Keratinocyte (primary cell): ENCODE measurements around the gene NOD2. TPM values are rescaled to one million over a fixed set of nuclear protein-coding genes. Genes with fewer than 3 reads are reported as not detected.

ENCODE experiments used
- DNase-seq: peaks from one replicate; pipeline ENCODE4 v3.0.0-alpha.2; 2011; ENCODE audit warnings: low read depth, missing footprints, low spot score
- FAIRE-seq: peaks from 2 replicates; lab custom pipeline; 2011; peaks lifted over from hg19 to GRCh38; lab: Jason Lieb, UNC
- H2AFZ ChIP-seq: 2 replicates; pipeline ENCODE4 v1.6.0; 2012; ENCODE audit warnings: low read length, control low read depth, inconsistent platforms; ENCODE audit not compliant: control insufficient read depth
- H3K27ac ChIP-seq: 2 replicates; pipeline ENCODE4 v1.5.1; 2011; ENCODE audit warnings: low read length; ENCODE audit not compliant: control insufficient read depth, insufficient read depth
- H3K27me3 ChIP-seq: 3 replicates; pipeline ENCODE4 v1.6.0; 2011; ENCODE audit warnings: low read length; ENCODE audit not compliant: control insufficient read depth, insufficient read depth; ENCODE audit errors: extremely low read depth
- H3K36me3 ChIP-seq, 2 experiments: 2 replicates in 1 of 2; 3 replicates in 1 of 2; pipeline ENCODE4 v1.5.1; 2011; ENCODE audit warnings: low read length in 2 of 2, mild to moderate bottlenecking in 1 of 2; ENCODE audit not compliant: control insufficient read depth in 2 of 2, insufficient read depth in 2 of 2; ENCODE audit errors: extremely low read depth in 1 of 2
- H3K4me1 ChIP-seq: 3 replicates; pipeline ENCODE4 v1.5.1; 2011; ENCODE audit warnings: low read length; ENCODE audit not compliant: control insufficient read depth, insufficient read depth; ENCODE audit errors: extremely low read depth
- H3K4me2 ChIP-seq: 3 replicates; pipeline ENCODE4 v1.6.0; 2011; ENCODE audit warnings: low read depth, low read length; ENCODE audit not compliant: control insufficient read depth, insufficient read depth; ENCODE audit errors: extremely low read depth
- H3K4me3 ChIP-seq, 3 experiments: fragments of 200-600 bp in 1 of 3; sonication (generic) in 1 of 3; 2 replicates in 2 of 3; 3 replicates in 1 of 3; pipeline ENCODE4 v1.5.1; 2011 to 2016; ENCODE audit warnings: low read length in 3 of 3, mild to moderate bottlenecking in 3 of 3, control low read depth in 2 of 3, inconsistent platforms in 1 of 3, low read depth in 1 of 3, mixed read lengths in 1 of 3, mixed run types in 1 of 3, moderate library complexity in 1 of 3; ENCODE audit not compliant: control insufficient read depth in 2 of 3, insufficient read depth in 2 of 3; ENCODE audit errors: extremely low read depth in 1 of 3
- H3K79me2 ChIP-seq: 2 replicates; pipeline ENCODE4 v1.6.0; 2012; ENCODE audit warnings: low read length; ENCODE audit not compliant: control insufficient read depth, insufficient read depth
- H3K9ac ChIP-seq: 3 replicates; pipeline ENCODE4 v1.6.0; 2011; ENCODE audit warnings: low read length; ENCODE audit not compliant: control insufficient read depth, insufficient read depth; ENCODE audit errors: extremely low read depth
- H3K9me1 ChIP-seq: 3 replicates; pipeline ENCODE4 v1.6.0; 2011; ENCODE audit warnings: low read length; ENCODE audit not compliant: control insufficient read depth, insufficient read depth; ENCODE audit errors: extremely low read depth
- H3K9me3 ChIP-seq: 2 replicates; pipeline ENCODE4 v1.5.1; 2012; ENCODE audit warnings: low read depth, low read length; ENCODE audit not compliant: control insufficient read depth
- H4K20me1 ChIP-seq: 3 replicates; pipeline ENCODE4 v1.6.0; 2011; ENCODE audit warnings: low read length; ENCODE audit not compliant: control insufficient read depth, insufficient read depth; ENCODE audit errors: extremely low read depth
- CTCF ChIP-seq, 3 experiments: IDR thresholded peaks in 1 of 3; conservative IDR thresholded peaks in 1 of 3; optimal IDR thresholded peaks in 1 of 3; 2 replicates in 2 of 3; 3 replicates in 1 of 3; pipeline versions ENCODE3 to v1.5.1; 2011; ENCODE audit warnings: low read length in 3 of 3, mild to moderate bottlenecking in 3 of 3, moderate library complexity in 2 of 3, control low read depth in 1 of 3, inconsistent platforms in 1 of 3; ENCODE audit not compliant: insufficient read depth in 2 of 3; ENCODE audit errors: extremely low read depth in 1 of 3
- EZH2 ChIP-seq: IDR thresholded peaks from one replicate; pipeline ENCODE4 v1.6.1; 2012; ENCODE audit warnings: inconsistent platforms, mild to moderate bottlenecking, low read length, moderate library complexity
- dilution Hi-C: fragments of 300-500 bp; cut with MboI; formaldehyde crosslinking; loops from one replicate; pipeline ENCODE4 v1.7.0; 2020; ENCODE audit warnings: low sequenced_read_pairs; ENCODE audit not compliant: extremely low pct_ligation_motif_present
- polyA plus RNA-seq, 5 experiments: library from polyadenylated mRNA; depleted of rRNA in 3 of 5; stranded (reverse) in 3 of 5; stranded (forward) in 1 of 5; unstranded in 1 of 5; fragments of >200 nt; gene quantifications; 1 replicate in 1 of 5; 2 replicates in 3 of 5; 3 replicates in 1 of 5; pipeline versions ENCODE4 v1.2.1 to v1.2.3, GENCODE V29; 2011 to 2012; ENCODE audit warnings: missing spikeins in 2 of 5, low read depth in 1 of 5, low replicate concordance in 1 of 5

NOD2 gene
- polyA plus RNA-seq, 1 donor (not counting 4 experiments of a cell fraction or from before 2014, with no cell fraction given) = 0.80 TPM

GRCh38 chr16:50652836-50653425, 40.5 kb upstream of the NOD2 start:
- no peak for FAIRE-seq
- TF ChIP-seq EZH2 (no peak), CTCF (optimal IDR thresholded peaks at IDR 0.05 in 1 of 3, IDR thresholded peaks at IDR 0.05 in 1 of 3, conservative IDR thresholded peaks at IDR 0.05 in 1 of 3; ENCODE audit: extremely low read depth in 1 of 3, insufficient read depth in 2 of 3, low read length in 3 of 3) (no peak)
- H3K4me3 ChIP-seq = no peak overlapping the region
- no peak overlapping the region for H2AFZ ChIP-seq
- H3K9ac ChIP-seq = no peak overlapping the region
- no peaks in the 10 kb centered on the region for H3K79me2 ChIP-seq
- no peaks in the 10 kb centered on the region for H4K20me1 ChIP-seq
- H3K4me1 ChIP-seq = no peaks in the 10 kb centered on the region
- H3K27me3 ChIP-seq = no peaks in the 10 kb centered on the region
- H3K36me3 ChIP-seq = no peaks in the 10 kb centered on the region
- H3K4me2 ChIP-seq = no peak overlapping the region
- DNase-seq = no peak
- dilution Hi-C loops = no loop called here
- H3K27ac ChIP-seq = no peak overlapping the region
- H3K9me1 ChIP-seq = no peaks in the 10 kb centered on the region
- no peaks in the 10 kb centered on the region for H3K9me3 ChIP-seq

- no peaks in the 10 kb centered on the region for H3K79me2 ChIP-seq
- H3K27me3 ChIP-seq = no peaks in the 10 kb centered on the region
- no peaks in the 10 kb centered on the region for H3K9me3 ChIP-seq
- H3K36me3 ChIP-seq = no peaks in the 10 kb centered on the region
- H2AFZ ChIP-seq = no peak overlapping the region
- no peaks in the 10 kb centered on the region for H4K20me1 ChIP-seq
- dilution Hi-C loops = no loop called here
- no peak for TF ChIP-seq CTCF (optimal IDR thresholded peaks at IDR 0.05 in 1 of 3, IDR thresholded peaks at IDR 0.05 in 1 of 3, conservative IDR thresholded peaks at IDR 0.05 in 1 of 3; ENCODE audit: extremely low read depth in 1 of 3, insufficient read depth in 2 of 3, low read length in 3 of 3)
- no peak for TF ChIP-seq EZH2
- no peak overlapping the region for H3K9ac ChIP-seq
- no peaks in the 10 kb centered on the region for H3K9me1 ChIP-seq
- no peak overlapping the region for H3K27ac ChIP-seq
- H3K4me3 ChIP-seq = no peak overlapping the region
- no peaks in the 10 kb centered on the region for H3K4me1 ChIP-seq
- no peak for FAIRE-seq
- no peak for DNase-seq
- no peak overlapping the region for H3K4me2 ChIP-seq
These were observed 39.5 kb upstream of the NOD2 start for GRCh38 chr16:50653633-50654519.
